ENCODE data around the gene MLLT1. TPM values are rescaled to one million over a fixed set of nuclear protein-coding genes. Genes with fewer than 3 reads are reported as not detected.

The MLLT1 gene
- total and polyA plus RNA-seq, 2 experiments from 2014 or later: 13.3 to 19.1 TPM

- peaks cover 47% of the 10 kb centered on the region for H3K79me2 ChIP-seq (ENCODE audit: insufficient read depth)
- H3F3A ChIP-seq (ENCODE audit: insufficient read depth): peaks cover 34% of the 10 kb centered on the region
- H3K9ac ChIP-seq: peak overlapping the region; percentile 98
- WGBS, 2 experiments (ENCODE audit: low coverage in 1 of 2, low lambda C conversion rate in 2 of 2, missing lambda C conversion rate in 2 of 2): 2 to 3% methylated on average over 25 to 29 of the region's 36 CpGs
- no peaks in the 10 kb centered on the region for H3K27me3 ChIP-seq (replicated peaks; ENCODE audit: insufficient read depth)
- peaks cover 44% of the 10 kb centered on the region for H3K4me1 ChIP-seq (ENCODE audit: insufficient read depth)
- no peak for TF ChIP-seq EZH2 (IDR thresholded peaks at IDR 0.05; ENCODE audit: insufficient read depth, poor library complexity, severe bottlenecking)
- no peak for TF ChIP-seq EZH2phosphoT487 (IDR thresholded peaks at IDR 0.05; ENCODE audit: insufficient read depth, low read depth)
- peak overlapping the region; percentile 96 for H3K4me2 ChIP-seq (ENCODE audit: unreplicated experiment)
- peak overlapping the region; percentile 72 for H3K27ac ChIP-seq
- no peaks in the 10 kb centered on the region for H3K36me3 ChIP-seq (ENCODE audit: low read depth)
- in situ Hi-C loops (cut with MboI): no loop called here
- no peaks in the 10 kb centered on the region for H3K9me3 ChIP-seq (ENCODE audit: low read depth)
- H4K20me1 ChIP-seq (ENCODE audit: insufficient read depth): no peaks in the 10 kb centered on the region
- H3K4me3 ChIP-seq: peak overlapping the region; percentile 94
- no peaks in the 10 kb centered on the region for H3K9me2 ChIP-seq (ENCODE audit: insufficient read depth)
- peak; percentile 31 for DNase-seq
- H2AFZ ChIP-seq: no peak overlapping the region
These were observed 795 bp downstream of the MLLT1 start for GRCh38 chr19:6278740-6279619.

GRCh38 chr19:6278051-6278450, 1.7 kb downstream of the MLLT1 start:
- no peaks in the 10 kb centered on the region for H3K9me2 ChIP-seq (ENCODE audit: insufficient read depth)
- H3K9ac ChIP-seq: peak overlapping the region; percentile 98
- TF ChIP-seq EZH2 (IDR thresholded peaks at IDR 0.05; ENCODE audit: insufficient read depth, poor library complexity, severe bottlenecking): no peak
- no peak for TF ChIP-seq EZH2phosphoT487 (IDR thresholded peaks at IDR 0.05; ENCODE audit: insufficient read depth, low read depth)
- peak overlapping the region; percentile 94 for H3K4me3 ChIP-seq
- 67 to 74% methylated on average over 9 of the region's 9 CpGs for WGBS, 2 experiments (ENCODE audit: low coverage in 1 of 2, low lambda C conversion rate in 2 of 2, missing lambda C conversion rate in 2 of 2)
- no peak for DNase-seq
- peaks cover 51% of the 10 kb centered on the region for H3K4me1 ChIP-seq (ENCODE audit: insufficient read depth)
- H3K9me3 ChIP-seq (ENCODE audit: low read depth): no peaks in the 10 kb centered on the region
- H4K20me1 ChIP-seq (ENCODE audit: insufficient read depth): no peaks in the 10 kb centered on the region
- peaks cover 39% of the 10 kb centered on the region for H3F3A ChIP-seq (ENCODE audit: insufficient read depth)
- H2AFZ ChIP-seq: no peak overlapping the region
- no peaks in the 10 kb centered on the region for H3K27me3 ChIP-seq (replicated peaks; ENCODE audit: insufficient read depth)
- no peaks in the 10 kb centered on the region for H3K36me3 ChIP-seq (ENCODE audit: low read depth)
- no peak overlapping the region for H3K27ac ChIP-seq
- in situ Hi-C loops (cut with MboI): no loop called here
- H3K79me2 ChIP-seq (ENCODE audit: insufficient read depth): peaks cover 50% of the 10 kb centered on the region
- H3K4me2 ChIP-seq (ENCODE audit: unreplicated experiment): peak overlapping the region; percentile 96

- Histone ChIP-seq H3K36me3 (ENCODE audit: low read depth) (no peaks in the 10 kb centered on the region), H3K9me3 (ENCODE audit: low read depth) (no peaks in the 10 kb centered on the region), H3F3A (ENCODE audit: insufficient read depth) (peaks cover 51% of the 10 kb centered on the region), H3K27me3 (replicated peaks; ENCODE audit: insufficient read depth) (no peaks in the 10 kb centered on the region), H3K27ac (peak overlapping the region; percentile 97), H3K79me2 (ENCODE audit: insufficient read depth) (peaks cover 66% of the 10 kb centered on the region), H3K9me2 (ENCODE audit: insufficient read depth) (no peaks in the 10 kb centered on the region), H3K4me2 (ENCODE audit: unreplicated experiment) (peak overlapping the region; percentile 83), H3K4me1 (ENCODE audit: insufficient read depth) (peaks cover 67% of the 10 kb centered on the region), H3K9ac (peak overlapping the region; percentile 98), H2AFZ (no peak overlapping the region), H4K20me1 (ENCODE audit: insufficient read depth) (no peaks in the 10 kb centered on the region), H3K4me3 (peak overlapping the region; percentile 94)
- DNase-seq: peak; percentile 85
- 7 to 10% methylated on average over 12 of the region's 12 CpGs for WGBS, 2 experiments (ENCODE audit: low coverage in 1 of 2, low lambda C conversion rate in 2 of 2, missing lambda C conversion rate in 2 of 2)
- TF ChIP-seq EZH2phosphoT487 (IDR thresholded peaks at IDR 0.05; ENCODE audit: insufficient read depth, low read depth): no peak
- TF ChIP-seq EZH2 (IDR thresholded peaks at IDR 0.05; ENCODE audit: insufficient read depth, poor library complexity, severe bottlenecking): no peak
- in situ Hi-C loops (cut with MboI): no loop called here
These were observed 3.3 kb downstream of the MLLT1 start for GRCh38 chr19:6276447-6276846.

GRCh38 chr19:6275170-6275744, 4.5 kb downstream of the MLLT1 start:
- H3K9me2 ChIP-seq (ENCODE audit: insufficient read depth): no peaks in the 10 kb centered on the region
- peaks cover 79% of the 10 kb centered on the region for H3K4me1 ChIP-seq (ENCODE audit: insufficient read depth)

More at GRCh38 chr19:6275170-6275744, 4.5 kb downstream of the MLLT1 start:
- peak overlapping the region; percentile 97 for H3K27ac ChIP-seq
- WGBS, 2 experiments (ENCODE audit: low coverage in 1 of 2, low lambda C conversion rate in 2 of 2, missing lambda C conversion rate in 2 of 2): 58 to 61% methylated on average over 18 of the region's 18 CpGs
- no peak for DNase-seq
- no peaks in the 10 kb centered on the region for H3K27me3 ChIP-seq (replicated peaks; ENCODE audit: insufficient read depth)
- peak overlapping the region; percentile 82 for H3K9ac ChIP-seq
- H3K36me3 ChIP-seq (ENCODE audit: low read depth): no peaks in the 10 kb centered on the region
- peaks cover 51% of the 10 kb centered on the region for H3F3A ChIP-seq (ENCODE audit: insufficient read depth)
- no peak overlapping the region for H3K4me3 ChIP-seq
- H4K20me1 ChIP-seq (ENCODE audit: insufficient read depth): no peaks in the 10 kb centered on the region
- in situ Hi-C loops (cut with MboI): no loop called here
- no peaks in the 10 kb centered on the region for H3K9me3 ChIP-seq (ENCODE audit: low read depth)
- peak overlapping the region; percentile 73 for H3K4me2 ChIP-seq (ENCODE audit: unreplicated experiment)
- H3K79me2 ChIP-seq (ENCODE audit: insufficient read depth): peaks cover 78% of the 10 kb centered on the region
- no peak overlapping the region for H2AFZ ChIP-seq
- TF ChIP-seq EZH2phosphoT487 (IDR thresholded peaks at IDR 0.05; ENCODE audit: insufficient read depth, low read depth) (no peak), EZH2 (IDR thresholded peaks at IDR 0.05; ENCODE audit: insufficient read depth, poor library complexity, severe bottlenecking) (no peak)

Measured in GM23248 (cell line).